OCI-LY3 (cell line): ENCODE results near the gene SOX8.

Experiments used
- H2AFZ ChIP-seq: fragments of 200-600, 300-600 bp; shearing (Covaris generic); 2 replicates; pipeline ENCODE4 v1.6.0; 2014; ENCODE audit warnings: antibody characterized with exemption, low read depth, low read length
- H3K27ac ChIP-seq: fragments of 200-600, 300-600 bp; sonication (generic); 2 replicates; pipeline ENCODE4 v1.5.1; 2014; ENCODE audit warnings: mild to moderate bottlenecking, low read length, moderate library complexity, mixed read lengths
- H3K27me3 ChIP-seq: fragments of 200-600, 300-600 bp; sonication (generic); 2 replicates; pipeline ENCODE4 v1.6.1; 2014; ENCODE audit warnings: low read depth, low read length, mixed read lengths
- H3K36me3 ChIP-seq: fragments of 200-600, 300-600 bp; sonication (generic); replicated peaks from 2 replicates; pipeline ENCODE3; 2014; ENCODE audit warnings: low read depth, low read length, mixed read lengths
- H3K4me1 ChIP-seq: fragments of 300-600, 200-600 bp; sonication (generic); 2 replicates; pipeline ENCODE4 v1.6.1; 2014; ENCODE audit warnings: low read length, mixed read lengths
- H3K4me2 ChIP-seq: fragments of 200-600, 300-600 bp; sonication (generic); 2 replicates; pipeline ENCODE4 v1.6.1; 2014; ENCODE audit warnings: low read length, mixed read lengths
- H3K4me3 ChIP-seq: fragments of 300-600, 200-600 bp; sonication (generic); 2 replicates; pipeline ENCODE4 v1.5.1; 2014; ENCODE audit warnings: antibody characterized with exemption, mild to moderate bottlenecking, low read length, moderate library complexity
- H3K79me2 ChIP-seq: fragments of 300-600, 200-600 bp; shearing (Covaris generic); 2 replicates; pipeline ENCODE4 v1.6.1; 2014; ENCODE audit warnings: mild to moderate bottlenecking, low read length, mixed read lengths
- H3K9ac ChIP-seq: fragments of 300-600, 200-600 bp; shearing (Covaris generic); 2 replicates; pipeline ENCODE4 v1.6.0; 2014; ENCODE audit warnings: mild to moderate bottlenecking, low read length, moderate library complexity
- H3K9me3 ChIP-seq: fragments of 200-600, 300-600 bp; shearing (Covaris generic); 2 replicates; pipeline ENCODE4 v1.6.1; 2014; ENCODE audit warnings: low read length, mixed read lengths; ENCODE audit not compliant: insufficient read depth
- H4K20me1 ChIP-seq: fragments of 200-600, 300-600 bp; sonication (generic); 2 replicates; pipeline ENCODE4 v1.6.1; 2016; ENCODE audit warnings: low read length, mixed read lengths; ENCODE audit not compliant: insufficient read depth
- EZH2phosphoT487 ChIP-seq: fragments of 200-600 bp; shearing (Covaris generic); IDR thresholded peaks from 2 replicates; pipeline ENCODE4 v1.6.1; 2018; ENCODE audit warnings: antibody characterized with exemption, mixed run types, low read depth
- TF ChIP-seq, protein P1 (sequence below): fragments of 200-600, 300-600 bp; sonication (generic); IDR thresholded peaks from 2 replicates; pipeline ENCODE4 v1.5.1; 2014; ENCODE audit warnings: antibody characterized with exemption, low read length, low read depth

SOX8 gene

DNA sequence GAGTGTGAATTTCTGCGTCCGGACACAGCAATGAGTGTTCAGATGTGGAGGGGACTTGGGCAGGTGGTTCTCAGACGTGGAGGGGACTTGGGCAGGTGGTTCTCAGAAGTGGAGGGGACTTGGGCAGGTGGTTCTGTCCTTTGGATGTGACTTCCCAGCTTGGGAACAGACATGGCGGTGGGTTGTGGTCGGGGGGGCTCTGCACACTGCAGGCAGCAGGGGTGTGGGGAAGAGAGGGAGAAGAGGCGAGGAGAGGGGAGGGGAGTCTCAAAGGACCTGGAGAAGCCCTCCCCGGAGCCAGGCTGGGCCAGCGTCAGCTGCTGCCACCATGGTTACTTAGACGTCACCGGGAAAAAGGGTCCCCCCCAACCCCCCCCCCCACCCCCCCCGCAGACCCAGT is 9.8 kb downstream of the SOX8 start:
- H3K36me3 ChIP-seq, result no peaks in the 10 kb centered on the region
- no peak overlapping the region for H3K4me3 ChIP-seq
- TF ChIP-seq EZH2phosphoT487, result no peak
- TF ChIP-seq, protein P1, sequence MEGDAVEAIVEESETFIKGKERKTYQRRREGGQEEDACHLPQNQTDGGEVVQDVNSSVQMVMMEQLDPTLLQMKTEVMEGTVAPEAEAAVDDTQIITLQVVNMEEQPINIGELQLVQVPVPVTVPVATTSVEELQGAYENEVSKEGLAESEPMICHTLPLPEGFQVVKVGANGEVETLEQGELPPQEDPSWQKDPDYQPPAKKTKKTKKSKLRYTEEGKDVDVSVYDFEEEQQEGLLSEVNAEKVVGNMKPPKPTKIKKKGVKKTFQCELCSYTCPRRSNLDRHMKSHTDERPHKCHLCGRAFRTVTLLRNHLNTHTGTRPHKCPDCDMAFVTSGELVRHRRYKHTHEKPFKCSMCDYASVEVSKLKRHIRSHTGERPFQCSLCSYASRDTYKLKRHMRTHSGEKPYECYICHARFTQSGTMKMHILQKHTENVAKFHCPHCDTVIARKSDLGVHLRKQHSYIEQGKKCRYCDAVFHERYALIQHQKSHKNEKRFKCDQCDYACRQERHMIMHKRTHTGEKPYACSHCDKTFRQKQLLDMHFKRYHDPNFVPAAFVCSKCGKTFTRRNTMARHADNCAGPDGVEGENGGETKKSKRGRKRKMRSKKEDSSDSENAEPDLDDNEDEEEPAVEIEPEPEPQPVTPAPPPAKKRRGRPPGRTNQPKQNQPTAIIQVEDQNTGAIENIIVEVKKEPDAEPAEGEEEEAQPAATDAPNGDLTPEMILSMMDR, result no peak
- H3K27me3 ChIP-seq, result peaks cover 17% of the 10 kb centered on the region
- H3K9me3 ChIP-seq, result no peaks in the 10 kb centered on the region
- no peaks in the 10 kb centered on the region for H3K79me2 ChIP-seq
- H4K20me1 ChIP-seq, result no peaks in the 10 kb centered on the region
- no peak overlapping the region for H3K4me2 ChIP-seq
- no peak overlapping the region for H3K9ac ChIP-seq
- H3K27ac ChIP-seq, result no peak overlapping the region
- H3K4me1 ChIP-seq, result no peaks in the 10 kb centered on the region
- no peak overlapping the region for H2AFZ ChIP-seq

DNA sequence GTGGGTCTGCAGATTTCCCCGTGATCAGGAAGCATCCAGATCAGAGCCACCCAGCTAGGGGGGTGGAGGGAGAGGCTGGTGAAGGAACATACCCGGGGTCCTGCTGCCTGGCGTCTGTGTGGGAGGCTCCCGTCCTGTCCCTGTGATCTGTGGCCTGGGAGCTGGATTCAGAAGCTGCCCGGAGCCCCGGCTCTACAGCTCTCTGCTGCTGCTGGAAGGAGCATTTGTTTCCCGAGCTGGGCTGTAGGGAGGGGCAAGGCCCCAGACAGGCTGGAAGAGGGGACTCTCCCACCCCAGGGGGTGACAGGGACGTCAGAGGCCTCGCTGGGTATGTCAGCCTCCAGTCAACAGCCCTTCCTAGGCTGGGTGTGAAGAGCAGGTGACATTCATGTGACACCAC is 10.2 kb downstream of the SOX8 start:
- no peaks in the 10 kb centered on the region for H3K9me3 ChIP-seq
- no peaks in the 10 kb centered on the region for H4K20me1 ChIP-seq
- no peak for TF ChIP-seq EZH2phosphoT487
- TF ChIP-seq, protein P1, result no peak
- no peak overlapping the region for H2AFZ ChIP-seq
- no peaks in the 10 kb centered on the region for H3K4me1 ChIP-seq
- no peak overlapping the region for H3K4me3 ChIP-seq
- no peak overlapping the region for H3K9ac ChIP-seq
- no peaks in the 10 kb centered on the region for H3K36me3 ChIP-seq
- H3K27ac ChIP-seq, result no peak overlapping the region
- no peak overlapping the region for H3K4me2 ChIP-seq
- H3K79me2 ChIP-seq, result no peaks in the 10 kb centered on the region
- H3K27me3 ChIP-seq, result peaks cover 21% of the 10 kb centered on the region

- Histone ChIP-seq H3K79me2 (no peaks in the 10 kb centered on the region), H4K20me1 (no peaks in the 10 kb centered on the region), H3K9me3 (no peaks in the 10 kb centered on the region), H3K9ac (no peak overlapping the region), H2AFZ (no peak overlapping the region), H3K27ac (no peak overlapping the region), H3K36me3 (no peaks in the 10 kb centered on the region), H3K27me3 (peaks cover 41% of the 10 kb centered on the region), H3K4me2 (no peak overlapping the region), H3K4me1 (no peaks in the 10 kb centered on the region), H3K4me3 (no peak overlapping the region)
- TF ChIP-seq, protein P1, result no peak
- TF ChIP-seq EZH2phosphoT487, result no peak
Measured at GRCh38 chr16:993731-994130, 12.2 kb downstream of the SOX8 start.

DNA sequence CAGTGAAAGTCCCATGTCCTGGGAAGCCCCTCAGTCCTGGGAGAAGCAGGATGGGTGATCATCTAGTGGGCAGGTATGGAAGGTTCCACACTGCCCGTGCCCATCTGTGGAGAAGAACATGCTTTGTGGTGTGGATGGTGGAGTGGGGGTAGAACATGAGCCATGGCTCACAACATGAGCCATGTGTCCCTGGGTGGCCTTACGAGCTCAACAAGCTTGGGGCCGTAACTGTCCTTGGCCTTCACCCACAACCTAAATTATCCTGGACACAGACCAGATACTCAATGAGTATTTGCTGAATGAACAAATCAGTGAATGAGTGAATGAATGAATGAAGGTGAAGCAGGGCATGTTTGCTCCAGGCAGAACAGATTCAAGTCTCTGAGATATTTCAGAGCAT is 13.5 kb downstream of the SOX8 start:
- H4K20me1 ChIP-seq, result no peaks in the 10 kb centered on the region

More for the DNA sequence above, 13.5 kb downstream of the SOX8 start:
- H3K4me2 ChIP-seq, result no peak overlapping the region
- H3K27me3 ChIP-seq, result peaks cover 43% of the 10 kb centered on the region
- no peak overlapping the region for H3K27ac ChIP-seq
- H3K36me3 ChIP-seq, result no peaks in the 10 kb centered on the region
- H3K4me3 ChIP-seq, result no peak overlapping the region
- H2AFZ ChIP-seq, result no peak overlapping the region
- H3K9ac ChIP-seq, result no peak overlapping the region
- no peaks in the 10 kb centered on the region for H3K79me2 ChIP-seq
- H3K9me3 ChIP-seq, result no peaks in the 10 kb centered on the region
- no peak for TF ChIP-seq EZH2phosphoT487
- TF ChIP-seq, protein P1, result no peak
- H3K4me1 ChIP-seq, result no peaks in the 10 kb centered on the region
